HT-29 (cell line): ENCODE results near the gene GCNT1. TPM values are rescaled to one million over a fixed set of nuclear protein-coding genes. Genes with fewer than 3 reads are reported as not detected.

Source experiments
- DNase-seq: peaks from one replicate; pipeline ENCODE4 v3.0.0-alpha.2; 2015; ENCODE audit warnings: low spot score
- total RNA-seq: library from RNA; depleted of rRNA; stranded (reverse); fragments of >200 nt; shearing (Covaris generic); gene quantifications from 2 replicates; pipeline ENCODE4 v1.2.3, GENCODE V29; 2014; rRNA removed

Gene GCNT1
- total RNA-seq, 1 experiment from 2014 or later = 1.2 TPM

- no peak for DNase-seq
These were observed 75.0 kb downstream of the GCNT1 start for GRCh38 chr9:76534026-76534425.

GRCh38 chr9:76537150-76537646 lies 78.2 kb downstream of the GCNT1 start:
- no peak for DNase-seq

- DNase-seq = no peak
These were observed 80.2 kb downstream of the GCNT1 start for GRCh38 chr9:76539180-76539579.

- peak; percentile 6 for DNase-seq
These were observed 83.4 kb downstream of the GCNT1 start for GRCh38 chr9:76542360-76542759.

GRCh38 chr9:76545191-76545590 lies 86.2 kb downstream of the GCNT1 start:
- no peak for DNase-seq

- no peak for DNase-seq
These were observed 93.2 kb downstream of the GCNT1 start for GRCh38 chr9:76552181-76552580.

- no peak for DNase-seq
These were observed 93.9 kb downstream of the GCNT1 start for GRCh38 chr9:76552751-76553455.

- no peak for DNase-seq
These were observed 94.7 kb downstream of the GCNT1 start for GRCh38 chr9:76553680-76554079.

Other genes starting within 250 kb of the GCNT1 start
- 23.6 and 27.3 TPM in 2 replicates for gene RFK, start 64.8 kb upstream of the GCNT1 start, total RNA-seq